ENCODE data around the gene SMPDL3B. TPM values are rescaled to one million over a fixed set of nuclear protein-coding genes. Genes with fewer than 3 reads are reported as not detected.
A peak's percentile ranks its signal among the peaks of the same experiment; 100 is the strongest.

SMPDL3B gene
- polyA plus RNA-seq: under 1 TPM; 0.59 to 0.98 TPM

GRCh38 chr1:27934818-27935549 lies at the start of gene SMPDL3B:
Gene SMPDL3B (plus strand): TSS chr1:27935000. CDS start chr1:27935184, 184 bp downstream.
- no peak within 1 kb of the TSS for H3K27ac ChIP-seq (ENCODE audit: low read depth in 2 of 2, low read length in 1 of 2)
- H3K9me3 ChIP-seq (ENCODE audit: control insufficient read depth in 2 of 2, insufficient read depth in 1 of 2, low read depth in 1 of 2, low read length in 1 of 2): no peaks in the 10 kb centered on the region
- no peaks in the 10 kb centered on the region for H3K27me3 ChIP-seq (ENCODE audit: control insufficient read depth in 1 of 2, insufficient read depth in 2 of 2, low read length in 2 of 2)
- 3 to 6% methylated on average over 16 of the region's 16 CpGs for WGBS, 2 donors
- H3K4me1 ChIP-seq (ENCODE audit: control insufficient read depth in 2 of 2, insufficient read depth in 2 of 2, low read length in 1 of 2): peaks cover 4 to 5% of the 10 kb centered on the region in 2 donors
- peak within 1 kb of the TSS; percentile 27 to 33 for H3K4me3 ChIP-seq (ENCODE audit: low read depth in 1 of 2, low read length in 2 of 2)
- H3K36me3 ChIP-seq (ENCODE audit: control insufficient read depth in 2 of 2, insufficient read depth in 2 of 2, low read length in 1 of 2): no peaks in the 10 kb centered on the region

DNA sequence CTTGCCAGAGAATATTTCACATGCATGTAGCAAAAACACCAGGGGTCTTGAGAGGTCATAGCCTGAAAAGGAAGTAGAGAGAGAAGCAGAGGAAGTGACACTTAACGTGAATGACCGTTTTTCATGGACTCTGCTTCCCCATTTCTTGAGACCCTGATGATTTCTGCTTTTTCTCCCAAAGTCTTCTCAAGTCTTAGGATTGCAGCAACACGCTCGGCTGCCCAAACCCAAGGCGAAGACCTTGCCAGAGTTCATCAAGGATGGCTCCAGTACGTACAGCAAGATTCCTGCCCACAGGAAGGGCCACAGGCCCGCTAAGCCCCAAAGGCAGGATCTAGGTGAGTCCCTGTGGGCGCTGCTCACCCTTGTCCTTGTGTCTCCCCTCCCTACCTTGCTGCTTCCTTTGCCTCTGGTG lies 49.7 kb upstream of the SMPDL3B start:
- H3K36me3 ChIP-seq (ENCODE audit: control insufficient read depth in 2 of 2, insufficient read depth in 2 of 2, low read length in 1 of 2): peaks cover 0 to 10% of the 10 kb centered on the region in 2 donors
- WGBS, 2 donors: 83 to 88% methylated on average over 8 of the region's 8 CpGs
- peak overlapping the region in 1 of 2 donors; percentile 61 for H3K27ac ChIP-seq (ENCODE audit: low read depth in 2 of 2, low read length in 1 of 2)

DNA sequence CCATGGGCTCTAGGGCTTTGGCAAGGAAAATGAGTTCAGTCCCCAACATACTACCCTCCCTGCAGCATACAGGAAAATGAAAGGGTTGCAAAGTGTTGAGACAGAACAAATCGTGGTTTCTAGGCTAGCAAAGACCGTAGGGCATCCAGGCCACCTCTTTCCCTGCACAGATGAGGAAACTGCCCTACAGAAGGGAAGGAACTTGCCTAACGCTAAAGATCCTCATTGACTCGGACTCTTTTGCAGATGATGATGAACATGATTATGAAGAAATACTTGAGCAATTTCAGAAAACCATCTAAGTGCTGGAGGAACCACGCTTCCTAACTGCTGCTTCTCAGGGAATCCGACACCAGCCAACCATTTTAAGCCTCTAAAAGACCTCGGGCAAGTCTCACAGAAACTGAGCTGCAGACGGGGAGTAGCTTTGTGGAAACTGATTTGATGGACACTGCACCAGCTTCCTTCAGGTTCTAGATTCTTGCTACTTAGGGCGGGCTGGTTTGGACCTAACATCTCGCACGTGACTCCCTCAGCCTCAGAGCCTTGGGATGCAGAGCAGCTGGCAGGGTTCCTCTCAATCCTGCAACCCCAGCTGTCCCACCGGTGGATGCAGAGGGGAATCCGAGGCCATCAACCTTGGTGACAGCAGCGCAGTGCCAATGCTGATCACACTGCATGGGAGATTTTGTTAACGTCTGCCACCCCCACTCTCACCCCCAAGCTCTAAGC lies 49.0 kb upstream of the SMPDL3B start:
- no peaks in the 10 kb centered on the region for H3K9me3 ChIP-seq (ENCODE audit: control insufficient read depth in 2 of 2, insufficient read depth in 1 of 2, low read depth in 1 of 2, low read length in 1 of 2)
- H3K27ac ChIP-seq (ENCODE audit: low read depth in 2 of 2, low read length in 1 of 2): peak overlapping the region in 1 of 2 donors; percentile 61
- H3K4me1 ChIP-seq (ENCODE audit: control insufficient read depth in 2 of 2, insufficient read depth in 2 of 2, low read length in 1 of 2): no peaks in the 10 kb centered on the region
- no peaks in the 10 kb centered on the region for H3K27me3 ChIP-seq (ENCODE audit: control insufficient read depth in 1 of 2, insufficient read depth in 2 of 2, low read length in 2 of 2)
- H3K4me3 ChIP-seq (ENCODE audit: low read depth in 1 of 2, low read length in 2 of 2): no peak overlapping the region
- 86 to 87% methylated on average over 15 of the region's 15 CpGs for WGBS, 2 donors
- H3K36me3 ChIP-seq (ENCODE audit: control insufficient read depth in 2 of 2, insufficient read depth in 2 of 2, low read length in 1 of 2): peaks cover 0 to 10% of the 10 kb centered on the region in 2 donors

More for the DNA sequence above, 49.7 kb upstream of the SMPDL3B start:
- no peak overlapping the region for H3K4me3 ChIP-seq (ENCODE audit: low read depth in 1 of 2, low read length in 2 of 2)
- no peaks in the 10 kb centered on the region for H3K9me3 ChIP-seq (ENCODE audit: control insufficient read depth in 2 of 2, insufficient read depth in 1 of 2, low read depth in 1 of 2, low read length in 1 of 2)
- H3K4me1 ChIP-seq (ENCODE audit: control insufficient read depth in 2 of 2, insufficient read depth in 2 of 2, low read length in 1 of 2): no peaks in the 10 kb centered on the region
- no peaks in the 10 kb centered on the region for H3K27me3 ChIP-seq (ENCODE audit: control insufficient read depth in 1 of 2, insufficient read depth in 2 of 2, low read length in 2 of 2)

GRCh38 chr1:27886353-27886679 lies 48.5 kb upstream of the SMPDL3B start:
- Histone ChIP-seq H3K27ac (ENCODE audit: low read depth in 2 of 2, low read length in 1 of 2) (no peak overlapping the region), H3K4me1 (ENCODE audit: control insufficient read depth in 2 of 2, insufficient read depth in 2 of 2, low read length in 1 of 2) (no peaks in the 10 kb centered on the region), H3K36me3 (ENCODE audit: control insufficient read depth in 2 of 2, insufficient read depth in 2 of 2, low read length in 1 of 2) (peaks cover 0 to 10% of the 10 kb centered on the region in 2 donors), H3K9me3 (ENCODE audit: control insufficient read depth in 2 of 2, insufficient read depth in 1 of 2, low read depth in 1 of 2, low read length in 1 of 2) (no peaks in the 10 kb centered on the region), H3K27me3 (ENCODE audit: control insufficient read depth in 1 of 2, insufficient read depth in 2 of 2, low read length in 2 of 2) (no peaks in the 10 kb centered on the region), H3K4me3 (ENCODE audit: low read depth in 1 of 2, low read length in 2 of 2) (no peak overlapping the region)
- 75 to 81% methylated on average over 2 of the region's 2 CpGs for WGBS, 2 donors

DNA sequence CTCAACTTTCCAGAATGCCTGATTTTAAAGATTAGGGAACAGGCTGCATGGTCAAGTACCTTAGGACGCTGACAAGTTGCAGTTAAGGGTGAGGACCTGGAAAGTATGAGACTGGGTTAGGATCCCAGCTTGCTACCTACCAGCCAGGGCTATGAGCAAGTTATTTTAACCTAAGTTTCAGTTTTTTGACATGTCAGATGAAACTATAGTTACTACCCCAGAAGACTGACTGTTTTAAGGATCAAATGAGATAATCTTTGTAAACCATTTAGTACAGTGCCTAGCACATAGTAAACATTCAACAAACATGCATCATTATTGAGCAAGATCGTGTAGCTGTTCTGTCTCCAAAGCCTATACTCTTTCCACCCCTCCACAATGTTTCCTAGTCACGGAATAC lies 48.1 kb upstream of the SMPDL3B start:
- no peak overlapping the region for H3K4me3 ChIP-seq (ENCODE audit: low read depth in 1 of 2, low read length in 2 of 2)
- peaks cover 0 to 10% of the 10 kb centered on the region in 2 donors for H3K36me3 ChIP-seq (ENCODE audit: control insufficient read depth in 2 of 2, insufficient read depth in 2 of 2, low read length in 1 of 2)

DNA sequence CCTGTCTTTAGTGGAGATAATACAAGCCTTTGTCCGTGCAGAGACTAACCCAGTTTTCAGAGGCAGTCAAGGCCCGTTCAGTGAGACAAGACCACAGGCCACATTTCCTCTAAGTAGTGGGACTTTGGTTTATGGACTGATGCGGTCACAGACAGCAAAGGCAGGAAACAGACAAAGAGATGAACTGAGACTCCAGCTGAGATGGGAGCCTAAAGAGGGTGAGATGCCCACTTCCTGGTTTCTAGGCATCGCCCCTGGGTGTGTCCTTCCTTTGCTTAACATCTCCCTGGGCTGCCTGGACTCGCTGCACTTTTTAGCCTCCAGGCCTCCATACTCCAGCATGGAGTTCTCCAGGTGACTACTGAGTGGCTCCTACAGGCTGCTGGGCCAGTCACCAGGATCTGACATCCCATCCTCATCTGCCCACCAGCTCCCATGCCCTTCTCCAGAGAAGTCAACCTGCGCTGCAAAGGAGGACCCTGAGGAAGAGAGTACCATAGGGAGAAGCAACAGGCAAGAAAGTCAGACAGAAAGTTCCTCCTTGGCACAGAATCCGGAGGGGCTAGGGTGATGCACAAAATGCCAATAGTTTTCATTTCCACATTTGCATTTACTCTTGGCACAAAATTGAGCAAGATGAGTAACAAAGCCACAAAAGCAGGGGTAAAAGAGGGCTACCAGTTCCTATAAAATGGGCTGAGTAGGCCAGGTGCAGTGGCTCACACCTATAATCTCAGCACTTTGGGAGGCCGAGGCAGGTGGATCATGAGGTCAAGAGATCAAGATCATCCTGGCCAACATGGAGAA lies 47.4 kb upstream of the SMPDL3B start:
- Histone ChIP-seq H3K4me3 (ENCODE audit: low read depth in 1 of 2, low read length in 2 of 2) (no peak overlapping the region), H3K27me3 (ENCODE audit: control insufficient read depth in 1 of 2, insufficient read depth in 2 of 2, low read length in 2 of 2) (no peaks in the 10 kb centered on the region), H3K36me3 (ENCODE audit: control insufficient read depth in 2 of 2, insufficient read depth in 2 of 2, low read length in 1 of 2) (peaks cover 0 to 10% of the 10 kb centered on the region in 2 donors), H3K9me3 (ENCODE audit: control insufficient read depth in 2 of 2, insufficient read depth in 1 of 2, low read depth in 1 of 2, low read length in 1 of 2) (no peaks in the 10 kb centered on the region), H3K4me1 (ENCODE audit: control insufficient read depth in 2 of 2, insufficient read depth in 2 of 2, low read length in 1 of 2) (no peaks in the 10 kb centered on the region), H3K27ac (ENCODE audit: low read depth in 2 of 2, low read length in 1 of 2) (peak overlapping the region; percentile 47 to 73)
- WGBS, 2 donors: 70 to 72% methylated on average over 8 of the region's 8 CpGs

More for the DNA sequence above, 48.1 kb upstream of the SMPDL3B start:
- H3K4me1 ChIP-seq (ENCODE audit: control insufficient read depth in 2 of 2, insufficient read depth in 2 of 2, low read length in 1 of 2): no peaks in the 10 kb centered on the region
- no peak overlapping the region for H3K27ac ChIP-seq (ENCODE audit: low read depth in 2 of 2, low read length in 1 of 2)
- no peaks in the 10 kb centered on the region for H3K9me3 ChIP-seq (ENCODE audit: control insufficient read depth in 2 of 2, insufficient read depth in 1 of 2, low read depth in 1 of 2, low read length in 1 of 2)
- WGBS, 2 donors: 73 to 78% methylated on average over 3 of the region's 3 CpGs
- H3K27me3 ChIP-seq (ENCODE audit: control insufficient read depth in 1 of 2, insufficient read depth in 2 of 2, low read length in 2 of 2): no peaks in the 10 kb centered on the region

DNA sequence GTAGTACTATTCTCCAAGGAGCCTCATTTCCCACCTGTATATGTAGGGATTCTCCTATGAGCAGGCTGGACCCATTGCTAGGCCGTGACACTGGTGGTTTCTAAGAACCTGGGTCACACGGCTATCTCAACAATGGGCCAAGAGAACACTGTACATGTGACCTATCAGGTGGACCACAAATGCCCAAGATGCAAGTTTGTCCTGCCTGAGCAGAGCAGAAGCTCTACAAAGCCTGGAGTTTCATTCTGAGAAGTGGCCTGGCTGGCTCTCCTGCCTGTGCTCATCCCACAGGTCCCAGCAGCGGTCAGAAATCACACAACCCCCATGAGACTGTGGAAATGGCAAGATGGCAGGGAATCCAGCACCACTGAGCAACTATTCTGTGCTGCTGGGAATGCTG lies 45.3 kb upstream of the SMPDL3B start:
- Histone ChIP-seq H3K36me3 (ENCODE audit: control insufficient read depth in 2 of 2, insufficient read depth in 2 of 2, low read length in 1 of 2) (peaks cover 5 to 12% of the 10 kb centered on the region in 2 donors), H3K4me3 (ENCODE audit: low read depth in 1 of 2, low read length in 2 of 2) (no peak overlapping the region), H3K27ac (ENCODE audit: low read depth in 2 of 2, low read length in 1 of 2) (no peak overlapping the region)

DNA sequence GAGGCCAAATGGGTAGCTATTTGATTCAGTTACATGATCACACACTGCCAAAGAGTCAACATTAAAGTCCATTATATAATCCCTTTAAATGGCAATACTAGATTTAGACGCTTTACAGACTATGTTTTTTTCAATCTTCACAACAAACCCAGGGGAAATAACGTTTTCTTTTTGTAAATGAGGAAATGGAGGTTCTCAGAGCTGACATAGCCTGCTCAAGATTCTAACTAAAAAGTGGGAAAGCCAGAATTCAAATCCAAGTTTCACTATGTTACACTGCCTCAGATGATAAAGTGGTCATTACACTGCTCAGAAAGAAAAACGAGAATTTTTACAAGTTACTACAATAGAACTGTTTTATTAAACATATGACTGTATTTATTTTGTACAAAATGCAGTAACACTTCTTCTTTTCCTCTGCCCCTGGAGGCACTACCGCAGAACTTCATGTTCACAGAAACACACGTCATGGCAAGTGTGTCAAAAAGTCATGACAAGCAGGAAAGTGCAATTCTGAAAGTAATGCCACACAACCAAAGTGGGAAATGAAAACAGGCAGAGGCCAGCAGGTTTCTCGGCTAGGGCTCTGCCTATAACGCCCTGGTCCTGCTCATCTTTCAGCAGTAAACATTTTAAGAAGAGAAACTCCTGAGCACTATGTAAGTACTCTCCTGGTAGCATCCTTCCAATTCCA lies 43.5 kb upstream of the SMPDL3B start:
- H3K36me3 ChIP-seq (ENCODE audit: control insufficient read depth in 2 of 2, insufficient read depth in 2 of 2, low read length in 1 of 2): peaks cover 5 to 10% of the 10 kb centered on the region in 2 donors
- no peak overlapping the region for H3K27ac ChIP-seq (ENCODE audit: low read depth in 2 of 2, low read length in 1 of 2)
- no peaks in the 10 kb centered on the region for H3K27me3 ChIP-seq (ENCODE audit: control insufficient read depth in 1 of 2, insufficient read depth in 2 of 2, low read length in 2 of 2)
- H3K4me1 ChIP-seq (ENCODE audit: control insufficient read depth in 2 of 2, insufficient read depth in 2 of 2, low read length in 1 of 2): no peaks in the 10 kb centered on the region
- H3K4me3 ChIP-seq (ENCODE audit: low read depth in 1 of 2, low read length in 2 of 2): no peak overlapping the region
- WGBS, 2 donors: 65 to 68% methylated on average over 7 of the region's 7 CpGs
- H3K9me3 ChIP-seq (ENCODE audit: control insufficient read depth in 2 of 2, insufficient read depth in 1 of 2, low read depth in 1 of 2, low read length in 1 of 2): no peaks in the 10 kb centered on the region

More for the DNA sequence above, 45.3 kb upstream of the SMPDL3B start:
- H3K9me3 ChIP-seq (ENCODE audit: control insufficient read depth in 2 of 2, insufficient read depth in 1 of 2, low read depth in 1 of 2, low read length in 1 of 2): no peaks in the 10 kb centered on the region
- no peaks in the 10 kb centered on the region for H3K27me3 ChIP-seq (ENCODE audit: control insufficient read depth in 1 of 2, insufficient read depth in 2 of 2, low read length in 2 of 2)
- H3K4me1 ChIP-seq (ENCODE audit: control insufficient read depth in 2 of 2, insufficient read depth in 2 of 2, low read length in 1 of 2): no peaks in the 10 kb centered on the region
- WGBS, 2 donors: 88 to 93% methylated on average over 3 of the region's 3 CpGs

DNA sequence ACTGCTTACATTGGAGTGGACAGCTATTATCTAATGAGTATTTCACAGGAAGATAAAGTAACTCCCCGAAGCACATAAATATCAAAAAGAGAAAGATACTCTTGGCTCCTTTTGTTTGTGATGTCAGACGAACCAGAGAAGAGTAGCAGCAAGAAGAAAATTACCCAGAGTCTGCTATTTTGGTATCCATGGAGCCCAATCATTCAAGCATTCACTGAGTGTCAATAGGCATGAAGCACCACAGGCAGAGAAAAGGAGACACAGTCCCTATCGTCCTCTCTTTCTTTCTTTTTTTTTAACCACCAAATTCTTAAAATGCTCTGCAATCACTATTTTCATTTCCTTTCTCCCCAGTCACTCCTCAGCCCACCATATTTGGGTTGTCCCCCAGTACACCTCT lies 40.3 kb upstream of the SMPDL3B start:
- Histone ChIP-seq H3K4me3 (ENCODE audit: low read depth in 1 of 2, low read length in 2 of 2) (no peak overlapping the region), H3K36me3 (ENCODE audit: control insufficient read depth in 2 of 2, insufficient read depth in 2 of 2, low read length in 1 of 2) (peaks cover 7 to 8% of the 10 kb centered on the region in 2 donors), H3K27me3 (ENCODE audit: control insufficient read depth in 1 of 2, insufficient read depth in 2 of 2, low read length in 2 of 2) (no peaks in the 10 kb centered on the region), H3K9me3 (ENCODE audit: control insufficient read depth in 2 of 2, insufficient read depth in 1 of 2, low read depth in 1 of 2, low read length in 1 of 2) (no peaks in the 10 kb centered on the region), H3K4me1 (ENCODE audit: control insufficient read depth in 2 of 2, insufficient read depth in 2 of 2, low read length in 1 of 2) (no peaks in the 10 kb centered on the region), H3K27ac (ENCODE audit: low read depth in 2 of 2, low read length in 1 of 2) (no peak overlapping the region)
- 71 to 76% methylated on average over 3 of the region's 3 CpGs for WGBS, 2 donors
